HL-60 (cell line): ENCODE results near the gene OR1E2.

Experiments
- GABPA ChIP-seq: IDR thresholded peaks from 2 replicates; pipeline ENCODE4 v1.6.1; 2012; ENCODE audit warnings: low read depth
- REST ChIP-seq: IDR thresholded peaks from 2 replicates; pipeline ENCODE4 v1.6.1; 2012; ENCODE audit warnings: low read depth; ENCODE audit not compliant: insufficient replicate concordance
- SPI1 ChIP-seq: IDR thresholded peaks from 2 replicates; pipeline ENCODE4 v1.6.1; 2012; ENCODE audit warnings: low read depth, mild to moderate bottlenecking, borderline replicate concordance
- TF ChIP-seq, protein P1 (sequence below): IDR thresholded peaks from one replicate; pipeline ENCODE4 v1.5.1; 2011; ENCODE audit warnings: low read length, control low read depth, inconsistent platforms; ENCODE audit not compliant: insufficient read depth

DNA sequence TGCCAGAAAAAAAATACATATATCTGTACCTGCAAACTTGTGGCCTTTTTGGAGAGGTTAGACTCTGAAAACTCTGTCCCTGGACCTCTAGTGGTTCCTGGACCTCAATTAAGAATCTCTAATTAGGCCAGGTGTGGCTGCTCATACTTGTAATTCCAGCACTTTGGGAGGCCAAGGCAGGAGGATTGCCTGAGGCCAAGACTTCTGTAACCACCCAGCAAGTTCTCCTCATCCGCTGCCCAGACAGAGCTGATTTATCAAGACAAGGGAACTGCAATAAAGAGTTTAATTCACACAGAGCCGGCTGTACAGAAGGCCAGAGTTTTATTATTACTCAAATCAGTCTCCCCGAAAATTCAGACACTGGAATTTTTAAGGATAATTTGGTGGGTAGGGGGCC lies 46.3 kb upstream of the OR1E2 start:
- TF ChIP-seq, protein P1, sequence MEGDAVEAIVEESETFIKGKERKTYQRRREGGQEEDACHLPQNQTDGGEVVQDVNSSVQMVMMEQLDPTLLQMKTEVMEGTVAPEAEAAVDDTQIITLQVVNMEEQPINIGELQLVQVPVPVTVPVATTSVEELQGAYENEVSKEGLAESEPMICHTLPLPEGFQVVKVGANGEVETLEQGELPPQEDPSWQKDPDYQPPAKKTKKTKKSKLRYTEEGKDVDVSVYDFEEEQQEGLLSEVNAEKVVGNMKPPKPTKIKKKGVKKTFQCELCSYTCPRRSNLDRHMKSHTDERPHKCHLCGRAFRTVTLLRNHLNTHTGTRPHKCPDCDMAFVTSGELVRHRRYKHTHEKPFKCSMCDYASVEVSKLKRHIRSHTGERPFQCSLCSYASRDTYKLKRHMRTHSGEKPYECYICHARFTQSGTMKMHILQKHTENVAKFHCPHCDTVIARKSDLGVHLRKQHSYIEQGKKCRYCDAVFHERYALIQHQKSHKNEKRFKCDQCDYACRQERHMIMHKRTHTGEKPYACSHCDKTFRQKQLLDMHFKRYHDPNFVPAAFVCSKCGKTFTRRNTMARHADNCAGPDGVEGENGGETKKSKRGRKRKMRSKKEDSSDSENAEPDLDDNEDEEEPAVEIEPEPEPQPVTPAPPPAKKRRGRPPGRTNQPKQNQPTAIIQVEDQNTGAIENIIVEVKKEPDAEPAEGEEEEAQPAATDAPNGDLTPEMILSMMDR, result no peak
- TF ChIP-seq REST (no peak), GABPA (no peak), SPI1 (no peak)
